CD14-positive monocyte (primary cell): ENCODE data around the gene PPP1R10. TPM values are rescaled to one million over a fixed set of nuclear protein-coding genes. Genes with fewer than 3 reads are reported as not detected.

Experiments used
- DNase-seq, 3 donors: peaks; one replicate each; pipeline ENCODE4 v3.0.0-alpha.2; 2011 to 2022
- H2AFZ ChIP-seq: 2 replicates; pipeline ENCODE4 v1.6.0; 2012; ENCODE audit warnings: mild to moderate bottlenecking, low read depth, low read length, inconsistent platforms; ENCODE audit not compliant: insufficient read depth, poor library complexity, severe bottlenecking
- H3K27ac ChIP-seq, 2 donors: 1 replicate in 1 of 2; 2 replicates in 1 of 2; pipeline ENCODE4 v1.5.1; 2012 to 2013; ENCODE audit warnings: low read length in 2 of 2, control low read depth in 1 of 2, inconsistent platforms in 1 of 2, low read depth in 1 of 2, mild to moderate bottlenecking in 1 of 2
- H3K27me3 ChIP-seq, 2 donors: one replicate each; pipeline versions ENCODE4 v1.6.0 to v1.6.1; 2011 to 2013; ENCODE audit warnings: low read length in 2 of 2; ENCODE audit not compliant: control insufficient read depth in 2 of 2, insufficient read depth in 2 of 2
- H3K36me3 ChIP-seq, 2 donors: replicated peaks in 1 of 2; 1 replicate in 1 of 2; 2 replicates in 1 of 2; pipeline versions ENCODE4 v1.5.1 to v1.6.1; 2012 to 2013; ENCODE audit warnings: low read length in 2 of 2, control low read depth in 1 of 2, inconsistent platforms in 1 of 2, mild to moderate bottlenecking in 1 of 2; ENCODE audit not compliant: insufficient read depth in 2 of 2, control insufficient read depth in 1 of 2
- H3K4me1 ChIP-seq, 2 donors: 1 replicate in 1 of 2; 2 replicates in 1 of 2; pipeline versions ENCODE4 v1.5.1 to v1.6.1; 2012 to 2013; ENCODE audit warnings: low read length in 2 of 2, control low read depth in 1 of 2, inconsistent platforms in 1 of 2, mild to moderate bottlenecking in 1 of 2, moderate library complexity in 1 of 2; ENCODE audit not compliant: insufficient read depth in 2 of 2, control insufficient read depth in 1 of 2
- H3K4me2 ChIP-seq: replicated peaks from 2 replicates; pipeline ENCODE3; 2012; ENCODE audit warnings: low read length, moderate library complexity, mild to moderate bottlenecking; ENCODE audit not compliant: poor library complexity, severe bottlenecking; ENCODE audit errors: extremely low read depth
- H3K4me3 ChIP-seq, 3 experiments: fragments of 200-600 bp in 1 of 3; sonication (generic) in 1 of 3; replicated peaks in 1 of 3; 1 replicate in 2 of 3; 2 replicates in 1 of 3; pipeline ENCODE4 v1.5.1; 2011 to 2013; ENCODE audit warnings: low read length in 3 of 3, mild to moderate bottlenecking in 3 of 3, control low read depth in 2 of 3, low read depth in 2 of 3, inconsistent platforms in 1 of 3, moderate library complexity in 1 of 3
- H3K79me2 ChIP-seq: 2 replicates; pipeline ENCODE4 v1.6.0; 2012; ENCODE audit warnings: mild to moderate bottlenecking, control low read depth, inconsistent platforms, low read length, moderate library complexity; ENCODE audit not compliant: insufficient read depth
- H3K9ac ChIP-seq: 2 replicates; pipeline ENCODE4 v1.6.0; 2017; ENCODE audit warnings: low read length, mild to moderate bottlenecking; ENCODE audit not compliant: insufficient read depth, poor library complexity, severe bottlenecking
- H3K9me3 ChIP-seq, 2 donors: replicated peaks in 1 of 2; 1 replicate in 1 of 2; 2 replicates in 1 of 2; pipeline versions ENCODE4 v1.5.1 to v1.6.1; 2012 to 2013; ENCODE audit warnings: low read length in 2 of 2, control low read depth in 1 of 2; ENCODE audit not compliant: control insufficient read depth in 1 of 2, insufficient read depth in 1 of 2
- H4K20me1 ChIP-seq: 2 replicates; pipeline ENCODE4 v1.6.0; 2012; ENCODE audit warnings: mild to moderate bottlenecking, low read length, control low read depth, moderate library complexity; ENCODE audit not compliant: insufficient read depth
- H3K27ac Mint-ChIP-seq, 7 donors: one replicate each; pipeline ENCODE4 v1.8.0; 2020; ENCODE audit warnings: mild to moderate bottlenecking in 7 of 7, mixed read lengths in 7 of 7, moderate library complexity in 6 of 7, inconsistent platforms in 2 of 7
- H3K27me3 Mint-ChIP-seq, 3 donors: one replicate each; pipeline ENCODE4 v1.8.0; 2021 to 2022; ENCODE audit warnings: low read depth in 3 of 3, mild to moderate bottlenecking in 3 of 3, mixed read lengths in 3 of 3, moderate library complexity in 3 of 3, inconsistent platforms in 1 of 3
- H3K36me3 Mint-ChIP-seq, 2 donors: one replicate each; pipeline ENCODE4 v1.8.0; 2020; ENCODE audit warnings: mixed read lengths in 2 of 2, inconsistent platforms in 1 of 2, mild to moderate bottlenecking in 1 of 2
- H3K4me1 Mint-ChIP-seq: one replicate; pipeline ENCODE4 v1.8.0; 2020; ENCODE audit warnings: mild to moderate bottlenecking, mixed read lengths
- H3K4me3 Mint-ChIP-seq, 2 donors: one replicate each; pipeline ENCODE4 v1.8.0; 2020; ENCODE audit warnings: mild to moderate bottlenecking in 2 of 2, mixed read lengths in 2 of 2, moderate library complexity in 1 of 2
- H3K9me3 Mint-ChIP-seq, 7 donors: one replicate each; pipeline ENCODE4 v1.8.0; 2020 to 2022; ENCODE audit warnings: mixed read lengths in 7 of 7, mild to moderate bottlenecking in 6 of 7, moderate library complexity in 6 of 7, inconsistent platforms in 2 of 7
- CTCF ChIP-seq: fragments of 200-600 bp; IDR thresholded peaks from one replicate; pipeline ENCODE4 v1.8.0; 2022; ENCODE audit warnings: antibody characterized with exemption, mild to moderate bottlenecking
- WGBS: methylation state at CpG from one replicate; pipeline ENCODE4 v1.1.5; 2013; ENCODE audit warnings: missing lambda C conversion rate; ENCODE audit not compliant: insufficient coverage; 5-methylcytosine and 5-hydroxymethylcytosine counted together
- intact Hi-C, 2 donors: fragments of 100-400 bp; cut with micrococcal nuclease; formaldehyde crosslinking; loops; one replicate each; pipeline versions ENCODE4 v1.15.0 to v1.15.1; 2023
- polyA plus RNA-seq, 3 donors: library from polyadenylated mRNA; depleted of rRNA in 1 of 3; unstranded in 2 of 3; stranded (reverse) in 1 of 3; fragments of 300-500 nt in 2 of 3; fragments of >200 nt in 1 of 3; fragmentation: Illumina TruSeq in 2 of 3; gene quantifications; 1 replicate in 2 of 3; 2 replicates in 1 of 3; pipeline ENCODE4 v1.2.3, GENCODE V29; 2012 to 2021

PPP1R10 gene
- polyA plus RNA-seq, 3 donors: 9.5 to 18.3 (median 16.4) TPM

DNA sequence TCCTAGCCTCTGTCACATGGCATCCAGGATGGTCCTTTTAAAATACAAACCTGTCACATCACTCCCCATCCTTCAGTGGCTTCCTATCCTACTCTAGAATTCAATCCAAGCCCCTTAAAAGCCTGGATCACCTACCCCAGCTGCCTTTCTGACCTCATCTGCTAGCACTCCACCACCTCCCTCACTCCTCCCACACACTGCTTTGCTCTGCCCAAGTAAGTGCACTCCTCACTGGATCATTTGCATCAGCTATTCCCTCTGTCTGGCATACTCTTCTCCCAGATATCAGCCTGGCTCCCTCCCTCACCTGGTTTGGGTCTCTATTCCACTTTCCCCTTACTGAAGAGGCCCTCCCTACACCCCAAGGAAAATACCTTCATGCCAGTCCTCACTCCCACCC is 40.4 kb upstream of the PPP1R10 start:
- H3K27me3 Mint-ChIP-seq: peaks cover 0 to 1% (median 0%) of the 10 kb centered on the region in 3 donors
- peaks cover 80 to 97% of the 10 kb centered on the region in 2 donors for H3K36me3 Mint-ChIP-seq
- no peak overlapping the region for H3K4me3 Mint-ChIP-seq
- H3K9me3 Mint-ChIP-seq: no peaks in the 10 kb centered on the region
- intact Hi-C loops: no loop called here
- Histone ChIP-seq H3K9me3 (no peaks in the 10 kb centered on the region), H3K27ac (peak overlapping the region in 1 of 2 donors; percentile 58), H3K27me3 (no peaks in the 10 kb centered on the region), H3K4me1 (peaks cover 13 to 16% of the 10 kb centered on the region in 2 donors), H3K4me3 (no peak overlapping the region), H3K79me2 (no peaks in the 10 kb centered on the region), H3K9ac (no peak overlapping the region), H4K20me1 (peaks cover 13% of the 10 kb centered on the region), H2AFZ (no peak overlapping the region), H3K4me2 (no peak overlapping the region), H3K36me3 (peaks cover 87 to 96% of the 10 kb centered on the region in 2 donors)
- peak overlapping the region in 5 of 7 donors; percentile 43 to 87 (median 66) for H3K27ac Mint-ChIP-seq
- DNase-seq: no peak
- TF ChIP-seq CTCF: no peak
- H3K4me1 Mint-ChIP-seq: peaks cover 15% of the 10 kb centered on the region

DNA sequence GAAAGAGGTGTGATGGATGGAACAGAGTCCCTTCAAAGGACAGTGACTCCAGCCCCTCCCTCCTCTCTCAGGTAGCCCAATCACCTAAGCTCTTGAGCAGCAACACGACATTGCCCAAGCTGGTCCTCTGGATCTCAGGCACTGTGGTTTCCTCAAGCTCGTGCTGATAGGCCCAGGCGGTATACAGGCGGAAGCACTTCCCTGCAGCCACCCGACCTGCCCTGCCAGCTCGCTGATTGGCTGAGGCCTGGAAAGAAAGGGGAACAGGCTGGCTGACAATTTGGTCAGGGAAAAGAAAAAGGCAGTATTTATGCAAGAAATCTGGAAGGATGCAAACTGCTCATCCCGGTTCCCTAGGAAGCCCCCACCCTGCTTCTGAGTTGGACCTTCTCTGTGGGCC is 39.5 kb upstream of the PPP1R10 start:
- Histone ChIP-seq H2AFZ (no peak overlapping the region), H3K27ac (peak overlapping the region; percentile 15 to 58), H3K36me3 (peaks cover 87 to 96% of the 10 kb centered on the region in 2 donors), H3K79me2 (no peaks in the 10 kb centered on the region), H3K4me1 (peaks cover 13 to 16% of the 10 kb centered on the region in 2 donors), H3K27me3 (no peaks in the 10 kb centered on the region), H3K9ac (no peak overlapping the region), H3K4me2 (no peak overlapping the region), H3K9me3 (no peaks in the 10 kb centered on the region), H4K20me1 (peaks cover 13% of the 10 kb centered on the region), H3K4me3 (no peak overlapping the region)
- H3K4me1 Mint-ChIP-seq: peaks cover 15% of the 10 kb centered on the region
- 17% methylated on average over 6 of the region's 7 CpGs for WGBS
- intact Hi-C loops: no loop called here
- H3K4me3 Mint-ChIP-seq: no peak overlapping the region
- no peak for TF ChIP-seq CTCF
- DNase-seq: peak; percentile 58 to 81 (median 68)
- H3K9me3 Mint-ChIP-seq: no peaks in the 10 kb centered on the region
- peaks cover 0 to 1% (median 0%) of the 10 kb centered on the region in 3 donors for H3K27me3 Mint-ChIP-seq
- H3K36me3 Mint-ChIP-seq: peaks cover 79 to 97% of the 10 kb centered on the region in 2 donors
- H3K27ac Mint-ChIP-seq: peak overlapping the region; percentile 13 to 87 (median 71)
